Smooth muscle cell (in vitro differentiated cells): ENCODE measurements around the gene EXTL2. TPM values are rescaled to one million over a fixed set of nuclear protein-coding genes. Genes with fewer than 3 reads are reported as not detected.
"Not testable (repeated sequence)": the region's sequence is repeated elsewhere in the genome, so short reads cannot be mapped to it uniquely, and the experiment has no call there.

ENCODE experiments used
- DNase-seq: peaks from one replicate; lab custom pipeline; 2025; ENCODE audit not compliant: unreplicated experiment; lab: John Stamatoyannopoulos, UW
- H2AFZ ChIP-seq: fragments of 200-600 bp; sonication (generic); 2 replicates; pipeline ENCODE4 v1.6.0; 2016; ENCODE audit warnings: antibody characterized with exemption, low read depth, mild to moderate bottlenecking
- H3F3A ChIP-seq: fragments of 200-600 bp; sonication (generic); 2 replicates; pipeline ENCODE4 v1.6.0; 2017; ENCODE audit warnings: antibody characterized with exemption, low read depth
- H3K27ac ChIP-seq: fragments of 200-600 bp; sonication (generic); 2 replicates; pipeline ENCODE4 v1.5.1; 2016; ENCODE audit warnings: low read depth, mild to moderate bottlenecking
- H3K27me3 ChIP-seq: fragments of 200-600 bp; sonication (generic); 2 replicates; pipeline ENCODE4 v1.6.1; 2016; ENCODE audit warnings: low read depth, mild to moderate bottlenecking
- H3K36me3 ChIP-seq: fragments of 200-600 bp; sonication (generic); 2 replicates; pipeline ENCODE4 v1.5.1; 2016; ENCODE audit warnings: low read depth
- H3K4me1 ChIP-seq: fragments of 200-600 bp; sonication (generic); 2 replicates; pipeline ENCODE4 v1.5.1; 2016; ENCODE audit warnings: low read depth
- H3K4me2 ChIP-seq: fragments of 200-600 bp; sonication (generic); 2 replicates; pipeline ENCODE4 v1.6.0; 2016; ENCODE audit warnings: mild to moderate bottlenecking
- H3K4me3 ChIP-seq: fragments of 200-600 bp; sonication (generic); 2 replicates; pipeline ENCODE4 v1.5.1; 2016; ENCODE audit warnings: mild to moderate bottlenecking
- H3K79me2 ChIP-seq: fragments of 200-600 bp; sonication (generic); 2 replicates; pipeline ENCODE4 v1.6.0; 2016; ENCODE audit warnings: low read depth, mild to moderate bottlenecking
- H3K9ac ChIP-seq: fragments of 200-600 bp; sonication (generic); 2 replicates; pipeline ENCODE4 v1.6.0; 2016; ENCODE audit warnings: low read depth
- H3K9me3 ChIP-seq: fragments of 200-600 bp; sonication (generic); replicated peaks from 2 replicates; pipeline ENCODE4 v1.5.1; 2016; ENCODE audit warnings: low read depth
- H4K20me1 ChIP-seq: fragments of 200-600 bp; sonication (generic); 2 replicates; pipeline ENCODE4 v1.6.0; 2016; ENCODE audit warnings: low read depth
- WGBS: methylation state at CpG from one replicate; pipeline ENCODE4 v1.1.7; 2016; ENCODE audit warnings: low lambda C conversion rate; 5-methylcytosine and 5-hydroxymethylcytosine counted together
- polyA plus RNA-seq: library from polyadenylated mRNA; unstranded; fragments of >200 nt; fragmentation: Nextera tagmentation; extraction: Ambion mirVana; gene quantifications from 2 replicates; pipeline ENCODE4 v1.2.1, GENCODE V29; 2016
- total RNA-seq: library from RNA; depleted of rRNA; stranded (reverse); fragments of >200 nt; gene quantifications from 2 replicates; pipeline ENCODE4 v1.2.3, GENCODE V29; 2014
- TF ChIP-seq, protein P1 (sequence below): fragments of 200-600 bp; sonication (generic); IDR thresholded peaks from 2 replicates; pipeline ENCODE4 v1.5.1; 2017; ENCODE audit warnings: borderline replicate concordance, mild to moderate bottlenecking, antibody characterized with exemption; ENCODE audit not compliant: insufficient read depth, poor library complexity, severe bottlenecking

The EXTL2 gene
- total and polyA plus RNA-seq, 2 experiments from 2014 or later, result 51.9 to 54.3 TPM

DNA sequence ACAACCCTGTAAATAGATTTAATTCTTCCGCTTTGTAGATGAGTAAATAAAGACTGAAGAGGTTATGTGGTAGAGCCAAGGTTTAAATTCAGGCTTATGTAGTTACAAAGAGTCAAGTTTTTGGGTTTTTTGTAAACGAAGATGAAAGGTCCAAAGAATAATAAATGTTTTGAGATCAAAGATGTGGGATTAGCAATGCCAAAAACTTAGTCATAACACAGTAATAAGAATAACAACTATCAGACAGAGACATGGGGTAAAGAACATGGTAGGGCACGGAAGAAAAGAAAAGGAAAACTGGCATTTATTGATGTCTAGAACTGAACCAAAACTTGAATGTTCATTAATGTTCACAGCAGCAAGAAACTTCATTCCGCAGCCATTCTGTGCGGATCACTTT lies 42.9 kb downstream of the EXTL2 start:
- Histone ChIP-seq H2AFZ (no peak overlapping the region), H3K4me3 (no peak overlapping the region), H3K27me3 (peaks cover 13% of the 10 kb centered on the region), H3K9ac (no peak overlapping the region), H4K20me1 (no peaks in the 10 kb centered on the region), H3K27ac (no peak overlapping the region), H3K9me3 (no peaks in the 10 kb centered on the region), H3F3A (no peaks in the 10 kb centered on the region), H3K4me2 (no peak overlapping the region), H3K79me2 (no peaks in the 10 kb centered on the region), H3K4me1 (peaks cover 8% of the 10 kb centered on the region), H3K36me3 (no peaks in the 10 kb centered on the region)
- DNase-seq, result no peak
- TF ChIP-seq, protein P1, sequence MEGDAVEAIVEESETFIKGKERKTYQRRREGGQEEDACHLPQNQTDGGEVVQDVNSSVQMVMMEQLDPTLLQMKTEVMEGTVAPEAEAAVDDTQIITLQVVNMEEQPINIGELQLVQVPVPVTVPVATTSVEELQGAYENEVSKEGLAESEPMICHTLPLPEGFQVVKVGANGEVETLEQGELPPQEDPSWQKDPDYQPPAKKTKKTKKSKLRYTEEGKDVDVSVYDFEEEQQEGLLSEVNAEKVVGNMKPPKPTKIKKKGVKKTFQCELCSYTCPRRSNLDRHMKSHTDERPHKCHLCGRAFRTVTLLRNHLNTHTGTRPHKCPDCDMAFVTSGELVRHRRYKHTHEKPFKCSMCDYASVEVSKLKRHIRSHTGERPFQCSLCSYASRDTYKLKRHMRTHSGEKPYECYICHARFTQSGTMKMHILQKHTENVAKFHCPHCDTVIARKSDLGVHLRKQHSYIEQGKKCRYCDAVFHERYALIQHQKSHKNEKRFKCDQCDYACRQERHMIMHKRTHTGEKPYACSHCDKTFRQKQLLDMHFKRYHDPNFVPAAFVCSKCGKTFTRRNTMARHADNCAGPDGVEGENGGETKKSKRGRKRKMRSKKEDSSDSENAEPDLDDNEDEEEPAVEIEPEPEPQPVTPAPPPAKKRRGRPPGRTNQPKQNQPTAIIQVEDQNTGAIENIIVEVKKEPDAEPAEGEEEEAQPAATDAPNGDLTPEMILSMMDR, result no peak
- 83% methylated on average over 5 of the region's 5 CpGs for WGBS

DNA sequence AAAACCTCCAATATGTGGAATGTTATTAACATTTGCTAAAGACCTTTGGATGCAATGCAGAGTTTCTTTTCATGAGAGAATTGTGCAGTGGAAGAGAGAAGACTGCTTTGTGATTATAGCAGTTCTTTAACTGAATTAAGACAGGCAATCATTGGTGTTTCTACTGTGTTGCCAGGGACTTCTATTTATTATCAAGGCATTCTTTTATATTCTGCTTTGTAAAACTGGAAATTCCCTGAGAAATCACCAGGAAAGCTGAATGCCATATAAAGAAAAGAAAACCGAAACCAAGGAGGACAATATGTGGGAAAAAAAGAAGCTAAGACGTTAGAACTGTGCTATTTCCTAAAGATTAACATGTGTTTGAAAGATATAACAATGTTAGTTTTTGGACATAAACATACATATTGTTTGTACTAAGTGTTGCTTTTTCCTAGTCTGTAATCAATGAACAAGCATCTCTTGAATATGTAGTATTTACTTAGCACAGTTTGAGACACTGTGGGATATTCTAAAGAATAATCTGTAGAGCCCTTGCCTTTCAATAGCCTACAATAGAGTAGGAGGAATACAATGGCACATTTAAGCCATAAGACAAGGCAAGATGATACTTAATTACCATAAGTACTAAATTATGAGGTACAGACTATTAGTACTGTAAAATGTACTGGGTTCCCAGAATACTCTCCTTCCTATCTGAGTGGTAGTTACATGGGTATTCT lies 47.1 kb downstream of the EXTL2 start:
- H3K9ac ChIP-seq, result no peak overlapping the region
- TF ChIP-seq, protein P1, result no peak
- H4K20me1 ChIP-seq, result no peaks in the 10 kb centered on the region
- 58% methylated on average over 2 of the region's 2 CpGs for WGBS
- H3K4me1 ChIP-seq, result peaks cover 8% of the 10 kb centered on the region
- H3F3A ChIP-seq, result no peaks in the 10 kb centered on the region
- H3K79me2 ChIP-seq, result no peaks in the 10 kb centered on the region
- H3K27me3 ChIP-seq, result peaks cover 13% of the 10 kb centered on the region
- DNase-seq, result no peak
- H3K36me3 ChIP-seq, result no peaks in the 10 kb centered on the region
- peak overlapping the region; percentile 14 for H2AFZ ChIP-seq
- H3K9me3 ChIP-seq, result no peaks in the 10 kb centered on the region
- H3K4me3 ChIP-seq, result no peak overlapping the region
- H3K4me2 ChIP-seq, result peak overlapping the region; percentile 25
- no peak overlapping the region for H3K27ac ChIP-seq

DNA sequence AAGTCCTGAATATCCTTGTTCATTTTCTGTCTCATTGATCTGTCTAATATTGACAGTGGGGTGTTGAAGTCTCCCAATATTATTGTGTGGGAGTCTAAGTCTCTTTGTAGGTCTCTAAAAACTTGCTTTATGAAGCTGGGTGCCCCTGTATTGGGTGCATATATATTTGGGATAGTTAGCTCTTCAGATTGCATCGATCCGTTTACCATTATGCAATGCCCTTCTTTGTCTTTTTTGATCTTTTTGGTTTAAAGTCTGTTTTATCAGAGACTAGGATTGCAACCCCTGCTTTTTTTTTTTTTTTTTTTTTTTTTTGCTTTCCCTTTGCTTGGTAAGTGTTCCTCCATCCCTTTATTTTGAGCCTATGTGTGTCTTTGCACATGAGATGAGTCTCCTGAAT lies 51.5 kb downstream of the EXTL2 start:
- 97% methylated on average over 2 of the region's 2 CpGs for WGBS
- not testable (repeated sequence) for H3K36me3 ChIP-seq

DNA sequence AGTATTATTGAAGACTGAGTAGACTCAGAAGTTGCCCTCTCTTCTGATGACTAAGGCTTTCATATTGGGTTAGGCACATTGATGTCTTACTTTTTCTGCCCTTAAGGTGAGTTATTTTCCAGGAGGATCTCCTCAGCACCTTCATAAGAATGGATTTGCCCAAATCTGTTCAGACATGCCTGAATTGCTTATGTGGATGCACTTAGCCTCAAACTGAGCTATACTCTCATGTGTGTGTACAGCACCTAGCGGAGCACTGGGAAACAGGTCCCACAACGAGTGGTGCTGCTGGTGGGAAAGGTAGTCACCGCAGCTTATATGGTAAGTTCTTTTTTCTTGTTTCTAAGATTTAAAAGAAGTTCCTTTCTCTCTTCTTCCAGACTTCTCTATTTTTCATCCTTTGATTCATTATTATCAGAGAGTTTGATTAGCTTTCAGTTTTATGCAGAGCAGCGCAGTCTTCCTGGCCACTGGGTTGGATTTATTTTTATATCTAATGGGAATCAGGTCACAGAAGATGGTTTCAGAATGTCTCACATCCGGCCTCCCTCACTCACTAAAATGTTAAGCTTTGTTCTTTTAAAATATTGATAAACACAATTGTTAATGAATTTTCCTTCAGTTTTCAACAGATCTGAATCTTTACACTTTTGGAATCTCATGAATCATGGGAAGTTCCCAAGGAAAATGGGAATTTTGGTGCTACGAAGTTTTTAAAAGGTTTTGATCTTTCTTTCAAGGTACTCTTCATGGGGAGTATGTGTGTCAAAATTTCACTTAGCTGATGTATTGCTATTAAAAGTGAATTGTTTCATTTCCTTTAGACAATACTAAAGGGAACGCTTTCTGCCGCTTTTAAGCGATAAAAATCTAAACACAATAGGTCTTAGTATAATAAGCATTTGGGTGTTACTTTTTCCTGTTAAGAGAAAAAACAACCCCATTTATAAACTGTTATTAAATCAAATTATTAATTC lies 58.5 kb downstream of the EXTL2 start:
- DNase-seq, result no peak
- Histone ChIP-seq H3K27ac (no peak overlapping the region), H3K9ac (no peak overlapping the region), H3K79me2 (no peaks in the 10 kb centered on the region), H3K4me2 (no peak overlapping the region), H3F3A (no peaks in the 10 kb centered on the region), H3K4me1 (peaks cover 18% of the 10 kb centered on the region), H3K9me3 (no peaks in the 10 kb centered on the region), H4K20me1 (no peaks in the 10 kb centered on the region), H2AFZ (no peak overlapping the region), H3K27me3 (no peaks in the 10 kb centered on the region), H3K4me3 (no peak overlapping the region), H3K36me3 (no peaks in the 10 kb centered on the region)
- 91% methylated on average over 9 of the region's 9 CpGs for WGBS
- TF ChIP-seq, protein P1, result no peak

More for the DNA sequence above, 51.5 kb downstream of the EXTL2 start:
- not testable (repeated sequence) for H3K4me2 ChIP-seq, DNase-seq, H3K9me3 ChIP-seq, H3K9ac ChIP-seq, H3K79me2 ChIP-seq, H2AFZ ChIP-seq, H3K27me3 ChIP-seq, H4K20me1 ChIP-seq, H3F3A ChIP-seq, H3K27ac ChIP-seq, H3K4me3 ChIP-seq, H3K4me1 ChIP-seq
